ENCODE measurements around the gene INPP4B.
A peak's percentile ranks its signal among the peaks of the same experiment; 100 is the strongest.

INPP4B gene

DNA sequence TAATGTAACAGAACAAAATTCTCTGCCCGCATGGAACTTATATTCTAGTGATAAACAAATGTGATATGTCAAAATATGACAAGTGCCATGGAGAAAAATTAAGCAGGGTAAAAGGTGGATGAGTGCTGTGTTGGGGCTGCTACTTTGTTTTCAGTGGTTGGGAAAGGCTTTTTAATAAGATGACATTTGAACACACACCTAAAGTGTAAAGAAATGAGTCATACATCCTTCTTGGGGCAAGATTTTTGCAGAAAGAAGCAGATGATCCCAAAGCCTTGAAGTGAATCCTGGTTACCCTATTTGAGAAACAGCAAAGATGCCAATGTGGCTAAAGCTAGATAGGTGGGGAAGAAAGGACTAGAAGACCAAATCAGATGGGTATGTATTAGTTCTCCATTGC, 564.1 kb downstream of the INPP4B start:
- DNase-seq (ENCODE audit: insufficient read length, low spot score) (no peak), FAIRE-seq (no peak)
- TF ChIP-seq POLR2A (IDR thresholded peaks at IDR 0.05; ENCODE audit: low read depth, low read length): no peak
- no peak for TF ChIP-seq POLR2AphosphoS5 (IDR thresholded peaks at IDR 0.05; ENCODE audit: low read depth, low read length)
- no peak for TF ChIP-seq TAF1 (IDR thresholded peaks at IDR 0.05; ENCODE audit: low read depth, low read length)
- no peak for TF ChIP-seq PAX5 (IDR thresholded peaks at IDR 0.05; ENCODE audit: insufficient read depth, low read length, severe bottlenecking)
- TF ChIP-seq SPI1 (IDR thresholded peaks at IDR 0.05; ENCODE audit: low read depth, low read length): no peak
- no peak for TF ChIP-seq POU2F2 (IDR thresholded peaks at IDR 0.05; ENCODE audit: low read depth, low read length)

DNA sequence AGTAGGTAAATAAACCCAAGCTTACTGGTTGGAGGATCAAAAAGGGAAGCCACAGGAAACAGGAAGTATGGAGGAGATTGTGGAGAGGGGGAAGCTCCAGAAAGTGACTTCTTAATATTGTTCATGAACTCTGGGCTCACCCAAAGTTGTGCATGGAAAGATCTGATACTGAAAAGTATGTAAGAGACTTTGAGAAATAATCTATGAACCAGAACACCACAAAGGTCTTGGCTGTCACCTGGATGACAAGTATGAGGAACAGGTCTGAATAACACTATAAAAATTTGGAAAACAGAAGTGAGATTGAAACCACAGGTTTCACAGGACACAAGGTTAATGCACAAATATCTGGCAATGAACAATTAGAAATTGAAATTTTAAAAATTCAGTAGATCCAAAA, 567.4 kb downstream of the INPP4B start:
- FAIRE-seq (no peak), DNase-seq (ENCODE audit: insufficient read length, low spot score) (no peak)
- TF ChIP-seq POU2F2 (IDR thresholded peaks at IDR 0.05; ENCODE audit: low read depth, low read length) (no peak), SPI1 (IDR thresholded peaks at IDR 0.05; ENCODE audit: low read depth, low read length) (peak; percentile 42; the same call in 1 of the 2 replicates)

DNA sequence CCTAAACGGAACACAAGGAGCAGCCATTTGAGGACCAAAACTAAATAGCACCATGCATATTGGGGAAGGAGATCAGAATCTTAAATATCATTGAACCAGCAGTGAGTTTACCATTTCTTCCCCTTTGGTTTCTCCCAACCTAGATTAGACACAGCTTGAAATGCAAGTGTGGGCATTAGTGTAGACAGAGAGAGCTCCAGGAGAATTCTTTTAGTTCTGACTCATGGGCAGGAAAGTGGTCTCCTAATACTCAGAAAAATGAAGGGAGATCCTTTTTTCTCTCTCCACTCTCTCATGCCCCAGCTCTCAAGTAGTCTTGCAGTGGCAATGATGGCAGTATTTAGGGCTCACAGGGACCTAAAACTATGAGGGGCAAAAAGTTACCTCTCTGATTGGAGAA, 567.9 kb downstream of the INPP4B start:
- FAIRE-seq (no peak), DNase-seq (ENCODE audit: insufficient read length, low spot score) (no peak)
- TF ChIP-seq TAF1 (IDR thresholded peaks at IDR 0.05; ENCODE audit: low read depth, low read length) (no peak), SPI1 (IDR thresholded peaks at IDR 0.05; ENCODE audit: low read depth, low read length) (no peak), POU2F2 (IDR thresholded peaks at IDR 0.05; ENCODE audit: low read depth, low read length) (no peak), PAX5 (IDR thresholded peaks at IDR 0.05; ENCODE audit: insufficient read depth, low read length, severe bottlenecking) (no peak), POLR2A (IDR thresholded peaks at IDR 0.05; ENCODE audit: low read depth, low read length) (no peak), POLR2AphosphoS5 (IDR thresholded peaks at IDR 0.05; ENCODE audit: low read depth, low read length) (no peak)

DNA sequence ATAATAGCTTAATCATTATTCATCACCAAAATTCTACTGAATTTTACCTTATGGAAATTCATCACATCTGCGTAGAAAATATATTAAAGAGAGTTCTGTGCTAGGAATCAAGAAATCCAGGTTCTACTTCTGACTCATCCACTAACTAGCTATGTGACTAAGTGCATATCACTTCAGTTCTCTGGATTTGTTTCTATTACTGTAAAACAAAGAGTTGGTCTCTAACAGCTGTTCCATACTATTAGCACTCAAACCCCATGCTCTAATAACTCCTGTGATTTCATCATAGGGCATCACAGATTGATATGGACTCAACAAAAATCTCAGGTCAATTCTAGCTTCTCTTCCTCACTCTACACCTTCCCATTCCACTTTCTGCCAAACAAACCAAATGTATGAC, 572.0 kb downstream of the INPP4B start:
- no peak for FAIRE-seq

DNA sequence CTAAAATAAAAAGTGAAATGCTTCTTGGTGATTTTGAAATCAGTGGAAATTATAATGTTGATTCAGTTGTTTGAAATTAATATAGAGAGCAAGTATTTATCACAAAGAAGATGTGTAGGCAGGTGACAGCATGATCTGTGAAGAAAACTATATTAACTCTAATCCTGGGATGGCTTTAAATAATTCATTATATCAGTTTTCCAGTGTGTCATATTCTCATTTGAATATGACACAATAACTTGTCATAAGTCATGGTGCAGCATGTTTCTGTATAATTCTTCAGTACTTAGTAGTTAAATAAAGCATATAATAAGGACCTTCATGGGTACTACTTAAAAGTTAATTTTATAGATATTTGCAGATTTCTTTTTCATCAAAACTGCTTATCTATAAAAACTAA, 573.6 kb downstream of the INPP4B start:
- FAIRE-seq (no peak), DNase-seq (ENCODE audit: insufficient read length, low spot score) (no peak)
- no peak for TF ChIP-seq TAF1 (IDR thresholded peaks at IDR 0.05; ENCODE audit: low read depth, low read length)
- no peak for TF ChIP-seq PAX5 (IDR thresholded peaks at IDR 0.05; ENCODE audit: insufficient read depth, low read length, severe bottlenecking)
- no peak for TF ChIP-seq POLR2AphosphoS5 (IDR thresholded peaks at IDR 0.05; ENCODE audit: low read depth, low read length)
- TF ChIP-seq POU2F2 (IDR thresholded peaks at IDR 0.05; ENCODE audit: low read depth, low read length): no peak
- no peak for TF ChIP-seq SPI1 (IDR thresholded peaks at IDR 0.05; ENCODE audit: low read depth, low read length)
- no peak for TF ChIP-seq POLR2A (IDR thresholded peaks at IDR 0.05; ENCODE audit: low read depth, low read length)

More for the DNA sequence above, 572.0 kb downstream of the INPP4B start:
- TF ChIP-seq POLR2A (IDR thresholded peaks at IDR 0.05; ENCODE audit: low read depth, low read length): no peak
- no peak for TF ChIP-seq POU2F2 (IDR thresholded peaks at IDR 0.05; ENCODE audit: low read depth, low read length)
- no peak for TF ChIP-seq POLR2AphosphoS5 (IDR thresholded peaks at IDR 0.05; ENCODE audit: low read depth, low read length)
- no peak for TF ChIP-seq SPI1 (IDR thresholded peaks at IDR 0.05; ENCODE audit: low read depth, low read length)
- no peak for TF ChIP-seq PAX5 (IDR thresholded peaks at IDR 0.05; ENCODE audit: insufficient read depth, low read length, severe bottlenecking)
- TF ChIP-seq TAF1 (IDR thresholded peaks at IDR 0.05; ENCODE audit: low read depth, low read length): no peak
- no peak for DNase-seq (ENCODE audit: insufficient read length, low spot score)

DNA sequence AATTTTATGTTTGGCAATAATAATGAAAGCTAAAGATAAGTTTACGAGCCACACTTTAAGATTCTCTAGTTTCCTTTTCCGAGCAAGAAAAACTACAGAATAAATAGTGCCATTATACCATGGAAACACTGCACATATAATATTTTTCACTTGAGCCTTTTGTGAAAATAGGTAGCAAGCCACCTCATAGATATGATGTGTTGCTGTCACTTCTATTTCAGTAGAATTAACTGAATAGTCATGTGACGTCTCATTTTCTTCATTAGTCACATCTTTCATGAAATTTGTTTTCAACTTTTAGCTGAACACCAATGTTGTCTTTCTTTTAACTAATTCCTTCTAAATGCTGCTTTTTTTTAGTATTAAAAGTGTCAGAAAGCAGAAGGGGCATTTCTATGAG, 574.3 kb downstream of the INPP4B start:
- DNase-seq (ENCODE audit: insufficient read length, low spot score) (no peak), FAIRE-seq (no peak)
- TF ChIP-seq TAF1 (IDR thresholded peaks at IDR 0.05; ENCODE audit: low read depth, low read length) (no peak), SPI1 (IDR thresholded peaks at IDR 0.05; ENCODE audit: low read depth, low read length) (no peak), PAX5 (IDR thresholded peaks at IDR 0.05; ENCODE audit: insufficient read depth, low read length, severe bottlenecking) (no peak), POLR2AphosphoS5 (IDR thresholded peaks at IDR 0.05; ENCODE audit: low read depth, low read length) (no peak), POU2F2 (IDR thresholded peaks at IDR 0.05; ENCODE audit: low read depth, low read length) (no peak), POLR2A (IDR thresholded peaks at IDR 0.05; ENCODE audit: low read depth, low read length) (no peak)

DNA sequence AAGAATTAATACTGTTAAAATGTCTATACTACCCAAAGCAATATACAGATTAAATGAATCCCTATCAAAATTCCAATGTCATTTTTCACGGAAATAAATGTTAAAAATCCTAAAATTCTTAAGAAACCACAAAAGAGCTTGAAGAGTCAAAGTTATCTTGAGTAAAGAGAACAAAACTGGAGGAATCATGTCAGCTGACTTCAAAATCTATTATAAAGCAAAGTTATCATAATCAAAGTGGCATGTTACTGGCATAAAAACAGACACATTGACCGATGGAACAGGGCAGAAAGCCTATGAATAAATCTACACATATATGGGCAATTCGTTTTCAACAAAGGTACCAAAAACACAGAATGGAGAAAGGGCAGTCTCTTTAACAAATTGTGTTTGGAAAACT, 579.0 kb downstream of the INPP4B start:
- TF ChIP-seq PAX5 (IDR thresholded peaks at IDR 0.05; ENCODE audit: insufficient read depth, low read length, severe bottlenecking) (no peak), SPI1 (IDR thresholded peaks at IDR 0.05; ENCODE audit: low read depth, low read length) (no peak), TAF1 (IDR thresholded peaks at IDR 0.05; ENCODE audit: low read depth, low read length) (no peak), POLR2AphosphoS5 (IDR thresholded peaks at IDR 0.05; ENCODE audit: low read depth, low read length) (no peak), POU2F2 (IDR thresholded peaks at IDR 0.05; ENCODE audit: low read depth, low read length) (no peak), POLR2A (IDR thresholded peaks at IDR 0.05; ENCODE audit: low read depth, low read length) (no peak)
- FAIRE-seq (no peak), DNase-seq (ENCODE audit: insufficient read length, low spot score) (no peak)

DNA sequence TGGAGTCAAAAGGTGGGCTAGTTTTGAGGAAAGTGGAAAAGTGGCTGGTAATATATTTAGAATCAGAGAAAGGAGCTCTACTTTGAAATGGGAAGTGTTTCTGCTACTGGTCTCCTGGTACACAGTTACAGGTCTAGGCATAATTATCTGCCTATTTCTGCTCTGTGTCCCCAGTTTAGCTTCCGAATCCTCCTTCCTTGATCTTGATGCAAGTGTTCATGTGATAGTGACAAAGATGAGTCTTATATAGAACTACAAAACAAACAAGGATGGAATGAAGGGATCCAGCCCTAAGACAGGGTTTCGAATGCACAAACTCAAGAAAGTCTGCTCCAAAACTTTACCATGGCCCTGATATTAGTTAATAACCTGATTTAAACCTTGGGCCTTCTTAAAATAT, 580.2 kb downstream of the INPP4B start:
- DNase-seq (ENCODE audit: insufficient read length, low spot score) (no peak), FAIRE-seq (no peak)
- TF ChIP-seq SPI1 (IDR thresholded peaks at IDR 0.05; ENCODE audit: low read depth, low read length): no peak
- TF ChIP-seq TAF1 (IDR thresholded peaks at IDR 0.05; ENCODE audit: low read depth, low read length): no peak
- TF ChIP-seq POLR2AphosphoS5 (IDR thresholded peaks at IDR 0.05; ENCODE audit: low read depth, low read length): no peak
- TF ChIP-seq PAX5 (IDR thresholded peaks at IDR 0.05; ENCODE audit: insufficient read depth, low read length, severe bottlenecking): no peak
- no peak for TF ChIP-seq POLR2A (IDR thresholded peaks at IDR 0.05; ENCODE audit: low read depth, low read length)
- no peak for TF ChIP-seq POU2F2 (IDR thresholded peaks at IDR 0.05; ENCODE audit: low read depth, low read length)

DNA sequence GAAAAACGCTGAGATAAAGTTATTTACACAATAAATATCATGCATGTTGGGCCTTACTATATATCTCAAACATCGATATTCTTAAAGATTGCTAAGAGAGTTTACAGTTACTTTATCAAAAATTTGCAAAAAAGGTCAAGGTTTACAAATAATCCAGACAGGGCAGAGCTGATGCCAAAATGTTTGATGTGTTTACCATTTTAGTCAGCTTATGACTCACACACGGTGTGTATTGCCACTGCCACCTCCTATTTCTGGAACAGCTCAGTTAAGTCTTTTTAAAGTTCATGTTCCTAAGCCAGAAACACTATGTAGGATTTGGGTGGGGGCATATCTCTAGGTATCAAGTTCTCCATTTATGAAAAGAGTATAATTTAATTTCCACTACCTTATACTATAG, 580.6 kb downstream of the INPP4B start:
- no peak for FAIRE-seq
- no peak for TF ChIP-seq POLR2A (IDR thresholded peaks at IDR 0.05; ENCODE audit: low read depth, low read length)
- no peak for TF ChIP-seq PAX5 (IDR thresholded peaks at IDR 0.05; ENCODE audit: insufficient read depth, low read length, severe bottlenecking)
- no peak for TF ChIP-seq POU2F2 (IDR thresholded peaks at IDR 0.05; ENCODE audit: low read depth, low read length)
- TF ChIP-seq SPI1 (IDR thresholded peaks at IDR 0.05; ENCODE audit: low read depth, low read length): no peak
- no peak for TF ChIP-seq TAF1 (IDR thresholded peaks at IDR 0.05; ENCODE audit: low read depth, low read length)
- TF ChIP-seq POLR2AphosphoS5 (IDR thresholded peaks at IDR 0.05; ENCODE audit: low read depth, low read length): no peak
- DNase-seq (ENCODE audit: insufficient read length, low spot score): no peak

DNA sequence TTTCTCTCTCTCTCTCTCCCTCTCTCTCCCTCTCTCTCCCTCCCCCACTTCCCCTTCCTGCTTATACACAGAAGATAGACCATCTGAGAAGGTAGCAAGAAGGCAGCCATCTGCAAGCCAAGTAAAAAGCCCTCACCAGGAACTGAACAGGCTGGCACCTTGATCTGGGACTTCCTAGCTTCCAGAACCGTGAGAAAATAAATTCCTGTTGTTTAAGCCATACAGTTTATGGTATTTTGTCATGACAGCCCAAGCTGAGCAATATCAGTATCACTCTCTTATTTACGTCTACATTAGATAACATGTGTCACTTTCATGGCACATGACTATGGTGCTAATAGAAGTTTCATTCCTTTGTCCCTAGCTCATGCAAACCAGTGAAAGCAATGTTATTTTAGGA, 581.1 kb downstream of the INPP4B start:
- TF ChIP-seq TAF1 (IDR thresholded peaks at IDR 0.05; ENCODE audit: low read depth, low read length) (no peak), SPI1 (IDR thresholded peaks at IDR 0.05; ENCODE audit: low read depth, low read length) (no peak), POU2F2 (IDR thresholded peaks at IDR 0.05; ENCODE audit: low read depth, low read length) (no peak), POLR2AphosphoS5 (IDR thresholded peaks at IDR 0.05; ENCODE audit: low read depth, low read length) (no peak), POLR2A (IDR thresholded peaks at IDR 0.05; ENCODE audit: low read depth, low read length) (no peak)
- FAIRE-seq: no peak
- DNase-seq (ENCODE audit: insufficient read length, low spot score): no peak

Measured in GM12891 (cell line).